Neural progenitor cell (in vitro differentiated cells): Measurements from ENCODE around the gene ESRRG.

ENCODE experiments used
- CTCF ChIP-seq: fragments of 200-600 bp; sonication (generic); IDR thresholded peaks from 2 replicates; pipeline ENCODE4 v1.5.1; 2017; ENCODE audit warnings: antibody characterized with exemption, mild to moderate bottlenecking
- EZH2 ChIP-seq: fragments of 200-600 bp; sonication (generic); IDR thresholded peaks from 2 replicates; pipeline ENCODE4 v1.6.1; 2017; ENCODE audit warnings: antibody characterized with exemption, mild to moderate bottlenecking, moderate library complexity
- EZH2phosphoT487 ChIP-seq: fragments of 200-600 bp; sonication (generic); IDR thresholded peaks from 2 replicates; pipeline ENCODE4 v1.6.1; 2017; ENCODE audit warnings: antibody characterized with exemption

DNA sequence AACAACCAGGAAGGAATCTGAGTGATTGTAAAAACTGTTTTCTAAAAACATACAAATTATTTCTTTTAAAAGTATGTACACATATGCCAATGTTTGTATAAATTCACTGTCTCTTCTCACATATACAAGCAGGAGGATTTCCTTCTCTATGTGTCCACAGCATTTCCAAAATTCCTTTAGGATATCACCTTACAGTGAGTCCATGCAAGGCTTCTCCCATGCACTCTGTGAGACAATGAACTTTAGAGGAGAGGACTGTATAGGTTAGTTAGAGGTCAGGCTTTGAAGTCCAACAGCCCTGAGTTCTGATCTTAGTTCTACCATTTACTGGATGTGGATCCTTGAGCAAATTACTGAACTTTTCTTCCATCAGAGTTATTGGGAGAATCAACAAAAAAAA lies 265.9 kb downstream of the ESRRG start:
- TF ChIP-seq EZH2phosphoT487 (no peak), CTCF (no peak), EZH2 (no peak)
